Psoas muscle (tissue), 8 donors: Measurements from ENCODE around the gene KCNJ15. TPM values are rescaled to one million over a fixed set of nuclear protein-coding genes. Genes with fewer than 3 reads are reported as not detected.

Experiments
- ATAC-seq, 4 donors: fragments of 200-7000 bp; cut with Tn5 transposase; one replicate each; pipeline ENCODE4 v1.9.1; 2020; ENCODE audit warnings: moderate library complexity in 3 of 4, mild to moderate bottlenecking in 2 of 4
- DNase-seq, 2 donors: peaks; one replicate each; pipeline ENCODE4 v3.0.0-alpha.2; 2020
- H3K27ac ChIP-seq: fragments of 200-600 bp; one replicate; pipeline ENCODE4 v1.8.0; 2022
- H3K27me3 ChIP-seq, 3 donors: fragments of 200-600 bp in 1 of 3; one replicate each; pipeline versions ENCODE4 v1.6.1 to v1.8.0; 2013 to 2022; ENCODE audit warnings: low read length in 2 of 3, mild to moderate bottlenecking in 2 of 3, moderate library complexity in 1 of 3; ENCODE audit not compliant: insufficient read depth in 3 of 3
- H3K36me3 ChIP-seq, 2 donors: fragments of 200-600 bp in 1 of 2; one replicate each; pipeline versions ENCODE4 v1.6.1 to v1.8.0; 2013 to 2022; ENCODE audit warnings: low read depth in 1 of 2, mild to moderate bottlenecking in 1 of 2, moderate library complexity in 1 of 2; ENCODE audit not compliant: insufficient read depth in 1 of 2
- H3K4me1 ChIP-seq: fragments of 200-600 bp; one replicate; pipeline ENCODE4 v1.8.0; 2022
- H3K4me3 ChIP-seq: fragments of 200-600 bp; one replicate; pipeline ENCODE4 v1.8.0; 2022; ENCODE audit warnings: mild to moderate bottlenecking
- H3K9me3 ChIP-seq: fragments of 200-600 bp; one replicate; pipeline ENCODE4 v1.8.0; 2022
- WGBS, 3 donors: extraction: QIAGEN DNeasy Blood & Tissue Kit; methylation state at CpG; one replicate each; pipeline versions ENCODE4 v1.1.6 to v1.1.7; 2013; 5-methylcytosine and 5-hydroxymethylcytosine counted together
- intact Hi-C, 2 donors: fragments of 100-400 bp; cut with DNase I; formaldehyde crosslinking; loops; one replicate each; pipeline versions ENCODE4 v1.11.0 to v1.14.2; 2022
- polyA plus RNA-seq, 3 donors: library from polyadenylated mRNA; stranded (reverse); fragments of 200-250 nt; gene quantifications; one replicate each; pipeline ENCODE4 v1.2.3, GENCODE V29; 2013
- total RNA-seq, 4 donors: library from RNA; stranded (reverse); fragmentation: NEBNext Ultra II Directional in 2 of 4; extraction: Animal tissue kit (Norgen Biotek cat#: 25700) in 2 of 4; gene quantifications; one replicate each; pipeline versions ENCODE4 v1.2.1 to v1.2.4, GENCODE V29; 2021 to 2023
- TF ChIP-seq, protein P1 (sequence below): fragments of 200-600 bp; IDR thresholded peaks from one replicate; pipeline ENCODE4 v1.8.0; 2022; ENCODE audit warnings: antibody characterized with exemption
- donor health status: healthy with polysubstance abuse.
- donor health status: DM: no; HTN: no; CAD: no; lungs with moderate emphysema.
- donor health status: Bipolar disorder and iron deficiency.
- donor health status: healthy.
- donor health status: DM: yes; HTN: yes; CAD: no.
- donor health status: DM: no; HTN: no; CAD: no.
- donor health status: DM: no; HTN: no; CAD: no.
- donor health status: DM: yes; HTN: yes; CAD: no.

Gene KCNJ15
- total and polyA plus RNA-seq, 7 donors, result 0.04 to 1.0 (median 0.16) TPM

GRCh38 chr21:38341546-38342012 is 84.8 kb downstream of the KCNJ15 start:
- TF ChIP-seq, protein P1, sequence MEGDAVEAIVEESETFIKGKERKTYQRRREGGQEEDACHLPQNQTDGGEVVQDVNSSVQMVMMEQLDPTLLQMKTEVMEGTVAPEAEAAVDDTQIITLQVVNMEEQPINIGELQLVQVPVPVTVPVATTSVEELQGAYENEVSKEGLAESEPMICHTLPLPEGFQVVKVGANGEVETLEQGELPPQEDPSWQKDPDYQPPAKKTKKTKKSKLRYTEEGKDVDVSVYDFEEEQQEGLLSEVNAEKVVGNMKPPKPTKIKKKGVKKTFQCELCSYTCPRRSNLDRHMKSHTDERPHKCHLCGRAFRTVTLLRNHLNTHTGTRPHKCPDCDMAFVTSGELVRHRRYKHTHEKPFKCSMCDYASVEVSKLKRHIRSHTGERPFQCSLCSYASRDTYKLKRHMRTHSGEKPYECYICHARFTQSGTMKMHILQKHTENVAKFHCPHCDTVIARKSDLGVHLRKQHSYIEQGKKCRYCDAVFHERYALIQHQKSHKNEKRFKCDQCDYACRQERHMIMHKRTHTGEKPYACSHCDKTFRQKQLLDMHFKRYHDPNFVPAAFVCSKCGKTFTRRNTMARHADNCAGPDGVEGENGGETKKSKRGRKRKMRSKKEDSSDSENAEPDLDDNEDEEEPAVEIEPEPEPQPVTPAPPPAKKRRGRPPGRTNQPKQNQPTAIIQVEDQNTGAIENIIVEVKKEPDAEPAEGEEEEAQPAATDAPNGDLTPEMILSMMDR, result no peak
- Histone ChIP-seq H3K9me3 (no peaks in the 10 kb centered on the region), H3K27me3 (no peaks in the 10 kb centered on the region), H3K4me1 (no peaks in the 10 kb centered on the region), H3K36me3 (no peaks in the 10 kb centered on the region), H3K27ac (no peak overlapping the region), H3K4me3 (no peak overlapping the region)
- DNase-seq, result peak in 1 of 2 donors; percentile 22
- WGBS, 3 donors, result 77 to 87% (median 80%) methylated on average over 5 of the region's 5 CpGs
- no peak for ATAC-seq
- intact Hi-C loops, result no loop called here

DNA sequence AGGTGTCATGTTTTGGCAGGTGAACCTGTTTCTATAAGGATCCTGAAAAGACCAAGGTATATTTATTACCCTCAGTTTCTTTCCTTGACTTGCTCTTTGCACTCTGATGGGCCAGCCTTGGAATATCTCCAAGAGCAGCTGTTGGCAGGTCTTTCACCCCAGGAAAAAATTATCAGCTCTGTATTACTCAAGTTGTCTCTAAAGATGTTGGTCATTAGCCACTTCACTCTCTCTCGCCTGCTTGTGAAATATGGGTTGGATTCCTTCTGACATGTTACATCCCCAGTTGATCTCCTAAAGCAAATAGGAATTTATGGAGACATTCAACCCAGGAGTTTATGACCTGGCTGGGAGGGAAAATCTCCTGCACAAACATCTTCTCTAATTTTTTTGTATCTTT is 85.9 kb downstream of the KCNJ15 start:
- H3K36me3 ChIP-seq, result no peaks in the 10 kb centered on the region
- WGBS, 3 donors, result 58 to 77% (median 72%) methylated on average over 1 of the region's 1 CpG
- no peaks in the 10 kb centered on the region for H3K9me3 ChIP-seq
- TF ChIP-seq, protein P1, result no peak
- no peaks in the 10 kb centered on the region for H3K27me3 ChIP-seq
- ATAC-seq (no peak), DNase-seq (no peak)
- H3K4me1 ChIP-seq, result no peaks in the 10 kb centered on the region
- H3K4me3 ChIP-seq, result no peak overlapping the region
- intact Hi-C loops, result no loop called here
- no peak overlapping the region for H3K27ac ChIP-seq

- Histone ChIP-seq H3K27ac (no peak overlapping the region), H3K4me1 (no peaks in the 10 kb centered on the region), H3K27me3 (no peaks in the 10 kb centered on the region), H3K36me3 (no peaks in the 10 kb centered on the region), H3K4me3 (no peak overlapping the region), H3K9me3 (no peaks in the 10 kb centered on the region)
- ATAC-seq, result no peak
- intact Hi-C loops, result no loop called here
- peak in 1 of 2 donors; percentile 24 for DNase-seq
- 32 to 45% (median 32%) methylated on average over 6 of the region's 6 CpGs for WGBS, 3 donors
- TF ChIP-seq, protein P1, result no peak
These were observed 86.9 kb downstream of the KCNJ15 start for GRCh38 chr21:38343691-38344090.

GRCh38 chr21:38346286-38346685 is 89.5 kb downstream of the KCNJ15 start:
- DNase-seq, result no peak
- TF ChIP-seq, protein P1, result no peak
- H3K36me3 ChIP-seq, result no peaks in the 10 kb centered on the region
- 49 to 52% (median 51%) methylated on average over 5 of the region's 5 CpGs for WGBS, 3 donors
- no peaks in the 10 kb centered on the region for H3K9me3 ChIP-seq
- no peaks in the 10 kb centered on the region for H3K4me1 ChIP-seq
- H3K27me3 ChIP-seq, result no peaks in the 10 kb centered on the region
- ATAC-seq, result no peak
- H3K27ac ChIP-seq, result no peak overlapping the region
- no peak overlapping the region for H3K4me3 ChIP-seq
- intact Hi-C loops, result no loop called here

DNA sequence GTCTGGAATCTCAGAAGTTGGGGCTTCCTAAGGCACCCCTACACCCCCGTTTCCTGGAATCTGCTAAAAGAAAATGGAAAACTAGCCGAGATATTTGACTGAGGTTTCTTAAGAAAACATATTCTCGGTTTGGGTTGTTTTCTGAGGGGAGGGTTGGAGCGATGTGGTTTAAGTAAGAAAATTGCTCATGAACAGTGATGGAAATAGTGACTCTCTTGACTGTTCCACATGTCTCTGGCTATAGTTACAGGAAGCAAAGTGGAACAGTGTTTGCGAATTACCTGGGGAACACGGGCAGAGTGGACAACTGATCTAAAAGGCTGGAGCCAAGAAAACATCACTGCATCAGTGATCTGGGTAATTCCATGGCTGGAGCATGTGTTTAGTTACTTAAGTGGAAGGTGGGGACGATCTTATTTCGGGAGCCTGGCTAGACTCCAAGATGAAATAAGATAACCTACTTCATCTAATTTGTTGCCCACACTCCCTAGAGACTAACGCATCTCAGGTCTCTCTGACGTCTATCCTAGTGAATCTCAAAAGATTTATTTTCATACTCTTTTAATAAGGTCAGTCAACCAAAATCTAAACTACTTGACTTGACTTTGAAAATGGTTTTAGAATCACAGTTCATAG is 92.4 kb downstream of the KCNJ15 start:
- no peaks in the 10 kb centered on the region for H3K4me1 ChIP-seq
- TF ChIP-seq, protein P1, result no peak
- intact Hi-C loops, result no loop called here
- DNase-seq (no peak), ATAC-seq (no peak)
- H3K9me3 ChIP-seq, result no peaks in the 10 kb centered on the region
- WGBS, 3 donors, result 41 to 47% (median 42%) methylated on average over 10 of the region's 10 CpGs
- H3K27me3 ChIP-seq, result peaks cover 0 to 4% (median 0%) of the 10 kb centered on the region in 3 donors
- no peak overlapping the region for H3K27ac ChIP-seq
- no peak overlapping the region for H3K4me3 ChIP-seq
- H3K36me3 ChIP-seq, result no peaks in the 10 kb centered on the region
